ENCODE measurements around the gene TCN2. TPM values are rescaled to one million over a fixed set of nuclear protein-coding genes. Genes with fewer than 3 reads are reported as not detected.

Gene TCN2
- total RNA-seq, 4 donors from 2014 or later: 14.2 to 42.7 (median 33.3) TPM

DNA sequence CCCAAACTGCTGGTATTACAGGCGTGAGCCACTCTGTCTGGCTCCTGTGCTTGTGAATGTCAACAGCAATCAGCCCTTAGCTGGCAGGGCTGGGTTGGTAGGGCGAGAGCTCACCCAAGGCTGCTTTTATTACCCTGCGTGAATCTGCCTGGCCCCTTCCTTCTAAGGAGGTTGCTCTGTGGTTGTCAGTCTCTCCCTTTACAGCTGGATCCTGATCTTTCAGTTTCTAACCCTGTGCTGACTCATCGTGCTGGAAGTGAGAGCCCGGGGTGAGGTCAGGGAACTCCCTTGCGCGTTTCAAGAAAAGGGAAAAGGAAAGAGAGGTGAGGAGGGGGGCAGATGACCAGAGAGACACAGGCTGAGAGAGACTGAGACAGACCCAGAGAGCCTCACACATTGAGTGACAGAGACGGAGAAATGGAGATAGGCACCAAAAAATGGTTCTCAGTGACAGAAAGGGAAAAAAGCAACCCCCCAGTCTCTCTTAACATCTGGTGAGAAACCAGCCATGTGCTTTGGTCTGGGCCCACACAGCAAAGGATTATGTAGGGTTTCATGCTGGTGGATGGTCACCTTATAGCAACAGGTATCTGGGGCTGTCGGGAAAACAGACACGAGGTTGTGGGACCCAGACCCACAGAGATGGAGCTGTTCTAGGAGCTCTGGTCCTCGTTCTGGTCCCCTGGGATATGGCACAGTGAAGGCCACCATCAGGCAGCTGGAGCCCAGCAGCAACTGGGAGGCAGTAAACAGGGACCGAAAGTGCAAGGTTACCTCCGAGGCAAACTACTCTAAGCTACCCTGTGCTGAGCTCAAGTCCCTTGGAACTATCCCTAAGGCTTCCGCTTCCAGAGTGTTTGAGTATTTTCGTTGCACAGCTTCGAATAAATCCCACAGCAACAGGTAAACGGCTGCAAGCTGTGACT, 2.5 kb downstream of the TCN2 start:
- Histone ChIP-seq H3K27ac (peak overlapping the region in 3 of 4 donors; percentile 41 to 78 (median 50)), H3K9me3 (no peaks in the 10 kb centered on the region), H3K27me3 (no peaks in the 10 kb centered on the region), H3K4me3 (peak overlapping the region in 1 of 2 donors; percentile 19), H3K36me3 (peaks cover 0 to 40% of the 10 kb centered on the region in 2 donors), H3K4me1 (peaks cover 0 to 52% (median 29%) of the 10 kb centered on the region in 3 donors)
- TF ChIP-seq, protein P1, sequence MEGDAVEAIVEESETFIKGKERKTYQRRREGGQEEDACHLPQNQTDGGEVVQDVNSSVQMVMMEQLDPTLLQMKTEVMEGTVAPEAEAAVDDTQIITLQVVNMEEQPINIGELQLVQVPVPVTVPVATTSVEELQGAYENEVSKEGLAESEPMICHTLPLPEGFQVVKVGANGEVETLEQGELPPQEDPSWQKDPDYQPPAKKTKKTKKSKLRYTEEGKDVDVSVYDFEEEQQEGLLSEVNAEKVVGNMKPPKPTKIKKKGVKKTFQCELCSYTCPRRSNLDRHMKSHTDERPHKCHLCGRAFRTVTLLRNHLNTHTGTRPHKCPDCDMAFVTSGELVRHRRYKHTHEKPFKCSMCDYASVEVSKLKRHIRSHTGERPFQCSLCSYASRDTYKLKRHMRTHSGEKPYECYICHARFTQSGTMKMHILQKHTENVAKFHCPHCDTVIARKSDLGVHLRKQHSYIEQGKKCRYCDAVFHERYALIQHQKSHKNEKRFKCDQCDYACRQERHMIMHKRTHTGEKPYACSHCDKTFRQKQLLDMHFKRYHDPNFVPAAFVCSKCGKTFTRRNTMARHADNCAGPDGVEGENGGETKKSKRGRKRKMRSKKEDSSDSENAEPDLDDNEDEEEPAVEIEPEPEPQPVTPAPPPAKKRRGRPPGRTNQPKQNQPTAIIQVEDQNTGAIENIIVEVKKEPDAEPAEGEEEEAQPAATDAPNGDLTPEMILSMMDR (IDR thresholded peaks at IDR 0.05): no peak
- TF ChIP-seq POLR2A (IDR thresholded peaks at IDR 0.05) (no peak), EP300 (IDR thresholded peaks at IDR 0.05) (no peak), POLR2AphosphoS5 (IDR thresholded peaks at IDR 0.05) (no peak)
- whole genome bisulfite sequencing, 2 donors (ENCODE audit: low coverage in 1 of 2): 63 to 88% methylated on average over 6 to 12 of the region's 17 CpGs
- ATAC-seq: peak; percentile 65

DNA sequence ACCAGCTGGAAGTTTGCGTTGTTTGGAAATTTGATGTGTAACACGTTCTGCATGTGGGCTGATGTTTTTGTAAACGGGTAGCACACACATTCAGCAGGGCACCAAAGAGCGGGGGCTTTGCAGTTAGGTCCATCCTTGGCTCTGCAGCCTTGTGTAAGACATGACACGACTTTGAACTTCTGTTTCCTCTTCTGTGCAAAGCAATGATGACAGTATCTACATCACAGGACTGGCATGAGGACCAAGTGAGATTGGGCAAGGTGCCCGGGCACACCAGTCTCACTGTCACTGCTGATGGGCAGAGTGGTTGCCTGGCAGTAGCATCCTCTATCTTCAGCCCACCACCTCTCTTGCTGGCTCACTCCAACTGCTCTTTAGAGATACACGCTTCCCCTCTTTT, 3.3 kb downstream of the TCN2 start:
- TF ChIP-seq POLR2A (IDR thresholded peaks at IDR 0.05) (no peak), POLR2AphosphoS5 (IDR thresholded peaks at IDR 0.05) (no peak), EP300 (IDR thresholded peaks at IDR 0.05) (no peak)
- TF ChIP-seq, protein P1 (IDR thresholded peaks at IDR 0.05): no peak
- WGBS, 2 donors (ENCODE audit: low coverage in 1 of 2): 73 to 75% methylated on average over 6 of the region's 7 CpGs
- Histone ChIP-seq H3K4me1 (peaks cover 0 to 48% (median 29%) of the 10 kb centered on the region in 3 donors), H3K9me3 (no peaks in the 10 kb centered on the region), H3K27me3 (no peaks in the 10 kb centered on the region), H3K27ac (no peak overlapping the region), H3K36me3 (peaks cover 0 to 47% of the 10 kb centered on the region in 2 donors), H3K4me3 (no peak overlapping the region)
- ATAC-seq: no peak

DNA sequence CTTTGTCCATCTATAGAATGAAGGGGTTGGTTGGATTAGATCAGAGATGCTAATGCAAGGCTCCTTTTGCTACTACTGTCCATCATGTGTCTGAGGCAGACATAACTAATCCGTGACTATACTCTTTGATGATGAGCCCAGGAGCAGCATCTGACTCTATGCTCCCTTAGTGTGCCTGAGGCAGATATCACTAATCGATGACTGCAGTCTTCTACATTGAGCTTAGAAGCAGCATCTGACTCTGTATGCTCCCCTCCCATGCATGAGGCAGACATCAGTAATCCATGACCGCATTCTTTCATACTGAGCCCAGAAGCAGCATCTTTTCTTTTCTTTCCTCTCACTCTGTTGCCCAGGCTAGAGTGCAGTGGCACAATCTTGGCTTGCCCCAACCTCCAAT, 4.2 kb downstream of the TCN2 start:
- Histone ChIP-seq H3K36me3 (peaks cover 0 to 56% of the 10 kb centered on the region in 2 donors), H3K4me1 (peaks cover 0 to 39% (median 23%) of the 10 kb centered on the region in 3 donors), H3K4me3 (no peak overlapping the region), H3K27ac (no peak overlapping the region), H3K9me3 (no peaks in the 10 kb centered on the region), H3K27me3 (no peaks in the 10 kb centered on the region)
- TF ChIP-seq, protein P1 (IDR thresholded peaks at IDR 0.05): no peak
- no peak for TF ChIP-seq EP300 (IDR thresholded peaks at IDR 0.05)
- no peak for ATAC-seq
- WGBS, 2 donors (ENCODE audit: low coverage in 1 of 2): 97 to 100% methylated on average over 1 to 3 of the region's 3 CpGs

DNA sequence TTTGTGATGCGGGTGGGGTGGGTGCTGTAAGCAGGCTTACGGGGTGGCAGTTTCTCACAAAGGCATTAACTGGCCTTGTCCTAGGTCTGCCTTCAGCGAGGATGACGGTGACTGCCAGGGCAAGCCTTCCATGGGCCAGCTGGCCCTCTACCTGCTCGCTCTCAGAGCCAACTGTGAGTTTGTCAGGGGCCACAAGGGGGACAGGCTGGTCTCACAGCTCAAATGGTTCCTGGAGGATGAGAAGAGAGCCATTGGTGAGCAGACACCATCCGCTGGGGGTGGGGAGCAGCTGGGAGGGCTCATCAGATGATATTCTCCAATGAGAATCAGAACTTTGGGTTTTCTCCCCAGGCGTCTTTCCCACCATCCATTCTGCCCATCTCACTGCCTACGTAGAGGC, 5.8 kb downstream of the TCN2 start:
- TF ChIP-seq, protein P1 (IDR thresholded peaks at IDR 0.05): no peak
- TF ChIP-seq POLR2A (IDR thresholded peaks at IDR 0.05) (no peak), EP300 (IDR thresholded peaks at IDR 0.05) (no peak), POLR2AphosphoS5 (IDR thresholded peaks at IDR 0.05) (no peak)
- H3K36me3 ChIP-seq: peaks cover 0 to 72% of the 10 kb centered on the region in 2 donors
- 96 to 100% methylated on average over 3 to 5 of the region's 8 CpGs for WGBS, 2 donors (ENCODE audit: low coverage in 1 of 2)

DNA sequence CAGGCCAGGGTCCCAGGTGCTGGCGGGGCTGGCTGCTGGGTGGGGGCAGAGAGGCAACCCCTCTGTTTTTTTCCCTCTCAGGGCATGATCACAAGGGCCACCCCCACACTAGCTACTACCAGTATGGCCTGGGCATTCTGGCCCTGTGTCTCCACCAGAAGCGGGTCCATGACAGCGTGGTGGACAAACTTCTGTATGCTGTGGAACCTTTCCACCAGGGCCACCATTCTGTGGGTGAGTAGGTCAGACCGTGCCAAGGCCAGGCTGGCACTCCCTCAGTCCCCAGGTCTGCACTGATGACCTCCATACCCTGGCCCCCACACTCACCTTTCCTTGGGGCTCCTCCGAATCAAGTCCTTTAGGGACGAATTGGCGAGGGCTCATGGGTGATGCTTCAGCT, 7.3 kb downstream of the TCN2 start:
- no peaks in the 10 kb centered on the region for H3K27me3 ChIP-seq
- WGBS, 2 donors (ENCODE audit: low coverage in 1 of 2): no CpG with 5 or more reads among the region's 7 CpGs
- TF ChIP-seq POLR2AphosphoS5 (IDR thresholded peaks at IDR 0.05) (no peak), EP300 (IDR thresholded peaks at IDR 0.05) (no peak), POLR2A (IDR thresholded peaks at IDR 0.05) (no peak)
- TF ChIP-seq, protein P1 (IDR thresholded peaks at IDR 0.05): no peak
- H3K36me3 ChIP-seq: peaks cover 0 to 86% of the 10 kb centered on the region in 2 donors
- H3K4me3 ChIP-seq: no peak overlapping the region
- no peak for ATAC-seq
- no peak overlapping the region for H3K27ac ChIP-seq
- no peaks in the 10 kb centered on the region for H3K9me3 ChIP-seq
- peaks cover 0 to 10% (median 5%) of the 10 kb centered on the region in 3 donors for H3K4me1 ChIP-seq

More for the DNA sequence above, 5.8 kb downstream of the TCN2 start:
- Histone ChIP-seq H3K27me3 (no peaks in the 10 kb centered on the region), H3K9me3 (no peaks in the 10 kb centered on the region), H3K4me1 (peaks cover 0 to 25% (median 16%) of the 10 kb centered on the region in 3 donors), H3K4me3 (no peak overlapping the region), H3K27ac (no peak overlapping the region)
- ATAC-seq: no peak
